ENCODE measurements around the gene FH. TPM values are rescaled to one million over a fixed set of nuclear protein-coding genes. Genes with fewer than 3 reads are reported as not detected.
A peak's percentile ranks its signal among the peaks of the same experiment; 100 is the strongest.

The FH gene
- total RNA-seq, 1 experiment from 2014 or later = 58.3 TPM

GRCh38 chr1:241532864-241533263 lies 13.3 kb upstream of the FH start:
- Histone ChIP-seq H3K27ac (ENCODE audit: low read length) (peak overlapping the region; percentile 94), H3K79me2 (ENCODE audit: low read length) (no peaks in the 10 kb centered on the region), H3K9me2 (replicated peaks; ENCODE audit: insufficient read depth, low read length) (no peaks in the 10 kb centered on the region), H3K36me3 (ENCODE audit: insufficient read depth, low read length) (no peaks in the 10 kb centered on the region), H4K20me1 (ENCODE audit: insufficient read depth, low read depth, low read length) (no peaks in the 10 kb centered on the region), H3K4me1 (ENCODE audit: low read length) (peaks cover 33% of the 10 kb centered on the region), H3K9ac (ENCODE audit: low read length) (peak overlapping the region; percentile 35; the same call in 1 of the 2 replicates), H3K4me3 (ENCODE audit: low read length) (peak overlapping the region; percentile 61), H3K9me3 (ENCODE audit: low read length) (no peaks in the 10 kb centered on the region), H2AFZ (ENCODE audit: low read length) (no peak overlapping the region), H3K4me2 (ENCODE audit: low read depth, low read length, poor library complexity, severe bottlenecking) (peak overlapping the region; percentile 70), H3K27me3 (ENCODE audit: low read length) (no peaks in the 10 kb centered on the region)
- DNase-seq = peak; percentile 47

GRCh38 chr1:241532162-241532531 lies 12.6 kb upstream of the FH start, which contains the start of gene KMO:
Gene KMO (plus strand): TSS chr1:241532378. CDS start chr1:241532445, 67 bp downstream.
- Histone ChIP-seq H3K9me3 (ENCODE audit: low read length) (no peaks in the 10 kb centered on the region), H3K4me3 (ENCODE audit: low read length) (peak within 1 kb of the TSS; percentile 61), H3K4me1 (ENCODE audit: low read length) (peaks cover 33% of the 10 kb centered on the region), H3K27me3 (ENCODE audit: low read length) (no peaks in the 10 kb centered on the region), H3K9ac (ENCODE audit: low read length) (peak within 1 kb of the TSS; percentile 58), H4K20me1 (ENCODE audit: insufficient read depth, low read depth, low read length) (no peaks in the 10 kb centered on the region), H3K9me2 (replicated peaks; ENCODE audit: insufficient read depth, low read length) (no peaks in the 10 kb centered on the region), H2AFZ (ENCODE audit: low read length) (peak within 1 kb of the TSS; percentile 45; the same call in 1 of the 2 replicates), H3K4me2 (ENCODE audit: low read depth, low read length, poor library complexity, severe bottlenecking) (peak within 1 kb of the TSS; percentile 70), H3K36me3 (ENCODE audit: insufficient read depth, low read length) (no peaks in the 10 kb centered on the region), H3K27ac (ENCODE audit: low read length) (peak within 1 kb of the TSS; percentile 94), H3K79me2 (ENCODE audit: low read length) (no peaks in the 10 kb centered on the region)
- DNase-seq = no peak

- Histone ChIP-seq H2AFZ (ENCODE audit: low read length) (peak overlapping the region; percentile 45; the same call in 1 of the 2 replicates), H3K4me1 (ENCODE audit: low read length) (peaks cover 33% of the 10 kb centered on the region), H3K27ac (ENCODE audit: low read length) (peak overlapping the region; percentile 94), H3K36me3 (ENCODE audit: insufficient read depth, low read length) (no peaks in the 10 kb centered on the region), H3K4me3 (ENCODE audit: low read length) (peak overlapping the region; percentile 61), H3K9ac (ENCODE audit: low read length) (peak overlapping the region; percentile 58), H3K79me2 (ENCODE audit: low read length) (no peaks in the 10 kb centered on the region), H3K9me3 (ENCODE audit: low read length) (no peaks in the 10 kb centered on the region), H3K27me3 (ENCODE audit: low read length) (no peaks in the 10 kb centered on the region), H3K9me2 (replicated peaks; ENCODE audit: insufficient read depth, low read length) (no peaks in the 10 kb centered on the region), H3K4me2 (ENCODE audit: low read depth, low read length, poor library complexity, severe bottlenecking) (peak overlapping the region; percentile 70), H4K20me1 (ENCODE audit: insufficient read depth, low read depth, low read length) (no peaks in the 10 kb centered on the region)
- peak; percentile 95 for DNase-seq
These were observed 11.9 kb upstream of the FH start for GRCh38 chr1:241531195-241532161.

DNA sequence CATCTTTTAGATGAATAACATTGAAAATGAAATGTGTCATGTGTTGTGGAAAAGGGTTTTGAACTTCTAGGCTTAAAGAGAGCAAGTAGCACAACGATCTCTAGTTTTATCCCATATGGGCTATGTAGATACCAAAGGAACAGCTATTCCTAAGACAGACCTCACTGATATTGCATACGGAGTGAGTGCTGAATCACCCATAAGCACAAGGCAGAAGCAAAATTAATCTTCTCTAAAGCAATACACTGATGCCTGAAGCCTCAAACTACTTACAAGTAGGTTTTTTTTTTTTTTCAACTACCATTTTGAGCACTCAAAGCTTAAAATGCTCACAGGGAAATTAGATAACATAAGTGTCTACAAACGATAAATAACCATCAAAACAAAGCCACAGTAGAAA lies 7.6 kb upstream of the FH start:
- H3K9me3 ChIP-seq (ENCODE audit: low read length) = no peaks in the 10 kb centered on the region
- no peaks in the 10 kb centered on the region for H3K36me3 ChIP-seq (ENCODE audit: insufficient read depth, low read length)
- H3K9ac ChIP-seq (ENCODE audit: low read length) = no peak overlapping the region
- H4K20me1 ChIP-seq (ENCODE audit: insufficient read depth, low read depth, low read length) = no peaks in the 10 kb centered on the region
- H3K27me3 ChIP-seq (ENCODE audit: low read length) = no peaks in the 10 kb centered on the region
- H3K4me2 ChIP-seq (ENCODE audit: low read depth, low read length, poor library complexity, severe bottlenecking) = no peak overlapping the region
- H3K79me2 ChIP-seq (ENCODE audit: low read length) = no peaks in the 10 kb centered on the region
- peaks cover 9% of the 10 kb centered on the region for H3K4me1 ChIP-seq (ENCODE audit: low read length)
- H2AFZ ChIP-seq (ENCODE audit: low read length) = no peak overlapping the region
- H3K9me2 ChIP-seq (replicated peaks; ENCODE audit: insufficient read depth, low read length) = no peaks in the 10 kb centered on the region
- DNase-seq = no peak
- H3K27ac ChIP-seq (ENCODE audit: low read length) = no peak overlapping the region
- no peak overlapping the region for H3K4me3 ChIP-seq (ENCODE audit: low read length)

GRCh38 chr1:241525026-241525425 lies 5.5 kb upstream of the FH start:
- Histone ChIP-seq H3K27ac (ENCODE audit: low read length) (no peak overlapping the region), H3K4me3 (ENCODE audit: low read length) (no peak overlapping the region), H3K4me1 (ENCODE audit: low read length) (peaks cover 12% of the 10 kb centered on the region), H3K9me2 (replicated peaks; ENCODE audit: insufficient read depth, low read length) (no peaks in the 10 kb centered on the region), H2AFZ (ENCODE audit: low read length) (no peak overlapping the region), H3K9me3 (ENCODE audit: low read length) (no peaks in the 10 kb centered on the region), H3K36me3 (ENCODE audit: insufficient read depth, low read length) (no peaks in the 10 kb centered on the region), H3K9ac (ENCODE audit: low read length) (no peak overlapping the region), H3K79me2 (ENCODE audit: low read length) (no peaks in the 10 kb centered on the region), H3K27me3 (ENCODE audit: low read length) (no peaks in the 10 kb centered on the region), H4K20me1 (ENCODE audit: insufficient read depth, low read depth, low read length) (no peaks in the 10 kb centered on the region), H3K4me2 (ENCODE audit: low read depth, low read length, poor library complexity, severe bottlenecking) (no peak overlapping the region)
- DNase-seq = no peak

DNA sequence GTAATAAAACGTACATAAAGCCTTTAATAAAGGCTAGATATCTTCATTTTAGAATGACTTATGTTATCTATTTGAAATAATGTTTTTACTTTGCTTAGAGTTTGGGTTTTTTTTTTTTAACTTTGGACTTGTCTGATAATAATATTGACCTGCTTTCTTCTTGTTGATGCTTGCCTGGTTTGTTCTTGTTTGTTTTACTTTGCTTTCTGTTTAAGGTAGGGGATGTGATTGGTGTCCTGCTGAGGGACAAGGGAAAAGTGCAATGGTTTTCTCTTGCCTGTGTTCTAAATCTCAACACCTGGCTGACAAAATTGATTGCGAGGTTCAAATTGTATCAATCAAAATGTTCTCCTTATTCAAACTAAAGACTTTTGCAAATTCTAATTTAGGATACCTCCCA lies 2.2 kb upstream of the FH start:
- Histone ChIP-seq H3K27me3 (ENCODE audit: low read length) (no peaks in the 10 kb centered on the region), H3K4me1 (ENCODE audit: low read length) (peaks cover 25% of the 10 kb centered on the region), H3K27ac (ENCODE audit: low read length) (no peak overlapping the region), H3K9ac (ENCODE audit: low read length) (no peak overlapping the region), H2AFZ (ENCODE audit: low read length) (no peak overlapping the region), H3K9me3 (ENCODE audit: low read length) (no peaks in the 10 kb centered on the region), H3K9me2 (replicated peaks; ENCODE audit: insufficient read depth, low read length) (no peaks in the 10 kb centered on the region), H3K4me3 (ENCODE audit: low read length) (no peak overlapping the region), H3K36me3 (ENCODE audit: insufficient read depth, low read length) (no peaks in the 10 kb centered on the region), H4K20me1 (ENCODE audit: insufficient read depth, low read depth, low read length) (no peaks in the 10 kb centered on the region), H3K4me2 (ENCODE audit: low read depth, low read length, poor library complexity, severe bottlenecking) (no peak overlapping the region), H3K79me2 (ENCODE audit: low read length) (peaks cover 27% of the 10 kb centered on the region)
- no peak for DNase-seq

GRCh38 chr1:241520080-241520465 lies 518 bp upstream of the FH start:
- Histone ChIP-seq H3K4me1 (ENCODE audit: low read length) (peaks cover 30% of the 10 kb centered on the region), H3K9me3 (ENCODE audit: low read length) (no peaks in the 10 kb centered on the region), H3K9ac (ENCODE audit: low read length) (peak overlapping the region; percentile 62), H4K20me1 (ENCODE audit: insufficient read depth, low read depth, low read length) (no peaks in the 10 kb centered on the region), H2AFZ (ENCODE audit: low read length) (peak overlapping the region; percentile 99), H3K4me2 (ENCODE audit: low read depth, low read length, poor library complexity, severe bottlenecking) (peak overlapping the region; percentile 99), H3K27me3 (ENCODE audit: low read length) (no peaks in the 10 kb centered on the region), H3K79me2 (ENCODE audit: low read length) (peaks cover 42% of the 10 kb centered on the region), H3K9me2 (replicated peaks; ENCODE audit: insufficient read depth, low read length) (no peaks in the 10 kb centered on the region), H3K36me3 (ENCODE audit: insufficient read depth, low read length) (peaks cover 13% of the 10 kb centered on the region; the same call in 1 of the 2 replicates), H3K4me3 (ENCODE audit: low read length) (peak overlapping the region; percentile 74), H3K27ac (ENCODE audit: low read length) (no peak overlapping the region)
- no peak for DNase-seq

- Histone ChIP-seq H4K20me1 (ENCODE audit: insufficient read depth, low read depth, low read length) (no peaks in the 10 kb centered on the region), H3K4me2 (ENCODE audit: low read depth, low read length, poor library complexity, severe bottlenecking) (peak overlapping the region; percentile 99), H3K79me2 (ENCODE audit: low read length) (peaks cover 55% of the 10 kb centered on the region), H3K27ac (ENCODE audit: low read length) (peak overlapping the region; percentile 31), H2AFZ (ENCODE audit: low read length) (no peak overlapping the region), H3K9me3 (ENCODE audit: low read length) (no peaks in the 10 kb centered on the region), H3K4me3 (ENCODE audit: low read length) (peak overlapping the region; percentile 74), H3K4me1 (ENCODE audit: low read length) (peaks cover 30% of the 10 kb centered on the region), H3K9ac (ENCODE audit: low read length) (peak overlapping the region; percentile 87), H3K9me2 (replicated peaks; ENCODE audit: insufficient read depth, low read length) (no peaks in the 10 kb centered on the region), H3K27me3 (ENCODE audit: low read length) (no peaks in the 10 kb centered on the region), H3K36me3 (ENCODE audit: insufficient read depth, low read length) (peaks cover 20% of the 10 kb centered on the region; the same call in 1 of the 2 replicates)
- DNase-seq = peak; percentile 76
These were observed 863 bp downstream of the FH start for GRCh38 chr1:241518476-241519307.

Data from Karpas-422 (cell line).